ENCODE measurements around the gene TRPV5.

- TF ChIP-seq CTCF (conservative IDR thresholded peaks at IDR 0.05; ENCODE audit: low read length) (peak; percentile 75), EZH2phosphoT487 (IDR thresholded peaks at IDR 0.05; ENCODE audit: borderline replicate concordance, low read depth, low read length) (no peak)
Measured at GRCh38 chr7:142939226-142939910, 5.8 kb upstream of the TRPV5 start, which contains the start of gene LLCFC1.

All from OCI-LY7 (cell line).